ENCODE data around the gene ATG2A.

The ATG2A gene

GRCh38 chr11:64900774-64901173 lies 16.2 kb downstream of the ATG2A start:
- DNase-seq (ENCODE audit: extremely low read depth, insufficient read length): no peak
- Histone ChIP-seq H3K27me3 (replicated peaks; ENCODE audit: control insufficient read depth, insufficient read depth, low read length) (no peaks in the 10 kb centered on the region), H3K4me3 (replicated peaks; ENCODE audit: low read depth, low read length) (no peak overlapping the region), H3K36me3 (ENCODE audit: control insufficient read depth, insufficient read depth, low read length) (peaks cover 16% of the 10 kb centered on the region)
- no peak for TF ChIP-seq CTCF (IDR thresholded peaks at IDR 0.05; ENCODE audit: insufficient read depth, low read length, poor library complexity, severe bottlenecking)

GRCh38 chr11:64900263-64900678 lies 16.7 kb downstream of the ATG2A start:
- no peak for DNase-seq (ENCODE audit: extremely low read depth, insufficient read length)
- Histone ChIP-seq H3K4me3 (replicated peaks; ENCODE audit: low read depth, low read length) (no peak overlapping the region), H3K36me3 (ENCODE audit: control insufficient read depth, insufficient read depth, low read length) (peaks cover 14% of the 10 kb centered on the region), H3K27me3 (replicated peaks; ENCODE audit: control insufficient read depth, insufficient read depth, low read length) (no peaks in the 10 kb centered on the region)
- TF ChIP-seq CTCF (IDR thresholded peaks at IDR 0.05; ENCODE audit: insufficient read depth, low read length, poor library complexity, severe bottlenecking): no peak

- peaks cover 15% of the 10 kb centered on the region for H3K36me3 ChIP-seq (ENCODE audit: control insufficient read depth, insufficient read depth, low read length)
- H3K27me3 ChIP-seq (replicated peaks; ENCODE audit: control insufficient read depth, insufficient read depth, low read length): no peaks in the 10 kb centered on the region
- H3K4me3 ChIP-seq (replicated peaks; ENCODE audit: low read depth, low read length): no peak overlapping the region
- DNase-seq (ENCODE audit: extremely low read depth, insufficient read length): no peak
- no peak for TF ChIP-seq CTCF (IDR thresholded peaks at IDR 0.05; ENCODE audit: insufficient read depth, low read length, poor library complexity, severe bottlenecking)
Observed at GRCh38 chr11:64898541-64898940, 18.5 kb downstream of the ATG2A start.

- peaks cover 15% of the 10 kb centered on the region for H3K36me3 ChIP-seq (ENCODE audit: control insufficient read depth, insufficient read depth, low read length)
- H3K4me3 ChIP-seq (replicated peaks; ENCODE audit: low read depth, low read length): no peak overlapping the region
- DNase-seq (ENCODE audit: extremely low read depth, insufficient read length): no peak
- no peaks in the 10 kb centered on the region for H3K27me3 ChIP-seq (replicated peaks; ENCODE audit: control insufficient read depth, insufficient read depth, low read length)
- no peak for TF ChIP-seq CTCF (IDR thresholded peaks at IDR 0.05; ENCODE audit: insufficient read depth, low read length, poor library complexity, severe bottlenecking)
Observed at GRCh38 chr11:64898076-64898445, 18.9 kb downstream of the ATG2A start.

GRCh38 chr11:64897381-64898075 lies 19.5 kb downstream of the ATG2A start:
- Histone ChIP-seq H3K4me3 (replicated peaks; ENCODE audit: low read depth, low read length) (no peak overlapping the region), H3K27me3 (replicated peaks; ENCODE audit: control insufficient read depth, insufficient read depth, low read length) (no peaks in the 10 kb centered on the region), H3K36me3 (ENCODE audit: control insufficient read depth, insufficient read depth, low read length) (peaks cover 13% of the 10 kb centered on the region)
- no peak for DNase-seq (ENCODE audit: extremely low read depth, insufficient read length)
- TF ChIP-seq CTCF (IDR thresholded peaks at IDR 0.05; ENCODE audit: insufficient read depth, low read length, poor library complexity, severe bottlenecking): no peak
